LNCaP clone FGC (cell line): Measurements from ENCODE around the gene ARMH4.
"Not testable (repeated sequence)": the region's sequence is repeated elsewhere in the genome, so short reads cannot be mapped to it uniquely, and the experiment has no call there.

Experiments
- DNase-seq: peaks from one replicate; pipeline ENCODE4 v3.0.0-alpha.2; 2011; ENCODE audit warnings: low read depth
- H3K4me3 ChIP-seq: 2 replicates; pipeline ENCODE4 v1.5.1; 2011; ENCODE audit warnings: mild to moderate bottlenecking, low read depth, low read length, control low read depth
- TF ChIP-seq, protein P1 (sequence below): IDR thresholded peaks from 2 replicates; pipeline ENCODE4 v1.5.1; 2012; ENCODE audit warnings: mild to moderate bottlenecking; ENCODE audit not compliant: control insufficient read depth, insufficient read depth; ENCODE audit errors: extremely low read depth

The ARMH4 gene

DNA sequence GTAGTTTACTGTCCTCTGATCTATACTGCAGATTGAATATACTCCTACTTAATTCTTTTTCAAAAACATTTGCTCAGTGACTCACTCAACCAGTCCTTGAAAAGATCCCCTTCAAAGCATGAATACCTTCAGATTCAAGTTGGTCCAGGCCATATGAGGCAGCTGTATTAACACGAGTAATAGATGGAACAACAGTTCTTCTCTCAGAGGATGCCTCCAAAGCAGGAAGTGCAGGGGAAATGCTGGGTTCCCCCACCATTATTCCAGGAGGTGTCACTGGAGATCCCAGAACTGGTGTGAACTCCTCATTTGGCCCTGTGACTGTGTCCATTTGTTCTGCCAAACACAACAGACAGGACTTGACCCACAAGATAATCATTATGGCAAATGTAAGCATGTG, 20.6 kb downstream of the ARMH4 start:
- no peak overlapping the region for H3K4me3 ChIP-seq
- TF ChIP-seq, protein P1, sequence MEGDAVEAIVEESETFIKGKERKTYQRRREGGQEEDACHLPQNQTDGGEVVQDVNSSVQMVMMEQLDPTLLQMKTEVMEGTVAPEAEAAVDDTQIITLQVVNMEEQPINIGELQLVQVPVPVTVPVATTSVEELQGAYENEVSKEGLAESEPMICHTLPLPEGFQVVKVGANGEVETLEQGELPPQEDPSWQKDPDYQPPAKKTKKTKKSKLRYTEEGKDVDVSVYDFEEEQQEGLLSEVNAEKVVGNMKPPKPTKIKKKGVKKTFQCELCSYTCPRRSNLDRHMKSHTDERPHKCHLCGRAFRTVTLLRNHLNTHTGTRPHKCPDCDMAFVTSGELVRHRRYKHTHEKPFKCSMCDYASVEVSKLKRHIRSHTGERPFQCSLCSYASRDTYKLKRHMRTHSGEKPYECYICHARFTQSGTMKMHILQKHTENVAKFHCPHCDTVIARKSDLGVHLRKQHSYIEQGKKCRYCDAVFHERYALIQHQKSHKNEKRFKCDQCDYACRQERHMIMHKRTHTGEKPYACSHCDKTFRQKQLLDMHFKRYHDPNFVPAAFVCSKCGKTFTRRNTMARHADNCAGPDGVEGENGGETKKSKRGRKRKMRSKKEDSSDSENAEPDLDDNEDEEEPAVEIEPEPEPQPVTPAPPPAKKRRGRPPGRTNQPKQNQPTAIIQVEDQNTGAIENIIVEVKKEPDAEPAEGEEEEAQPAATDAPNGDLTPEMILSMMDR, result no peak
- DNase-seq, result no peak

DNA sequence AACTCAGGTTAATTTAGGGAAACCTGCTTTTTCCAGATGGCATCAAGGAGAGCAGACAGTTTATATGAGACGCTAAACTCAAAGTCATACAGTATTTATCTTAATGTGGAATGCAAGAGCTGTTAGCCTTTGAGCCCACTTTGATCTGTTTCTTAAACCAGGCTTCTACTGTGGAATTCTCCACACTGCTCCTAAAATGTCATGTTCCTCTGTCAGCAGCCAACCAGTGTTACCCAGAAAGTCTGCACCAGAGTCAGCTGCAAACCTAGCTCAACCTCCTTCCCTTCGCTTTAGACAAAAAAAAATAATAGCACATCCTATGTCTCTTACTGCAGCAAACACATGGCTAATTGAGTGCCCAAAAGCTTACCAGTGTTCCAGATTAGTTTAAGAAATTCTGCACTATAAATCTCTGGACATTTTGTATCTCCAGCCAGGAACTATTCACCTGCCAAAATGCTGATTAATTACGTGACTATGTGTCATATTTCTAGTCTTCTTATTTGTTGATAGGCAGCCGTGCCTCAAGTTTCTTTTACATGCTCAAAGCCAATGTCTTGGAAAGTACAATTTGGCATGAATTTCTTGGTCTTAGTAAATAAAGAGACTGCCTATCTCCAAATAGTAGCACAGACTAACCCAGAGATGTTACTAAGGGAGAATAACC, 21.8 kb downstream of the ARMH4 start:
- no peak for DNase-seq
- TF ChIP-seq, protein P1, result no peak
- no peak overlapping the region for H3K4me3 ChIP-seq

DNA sequence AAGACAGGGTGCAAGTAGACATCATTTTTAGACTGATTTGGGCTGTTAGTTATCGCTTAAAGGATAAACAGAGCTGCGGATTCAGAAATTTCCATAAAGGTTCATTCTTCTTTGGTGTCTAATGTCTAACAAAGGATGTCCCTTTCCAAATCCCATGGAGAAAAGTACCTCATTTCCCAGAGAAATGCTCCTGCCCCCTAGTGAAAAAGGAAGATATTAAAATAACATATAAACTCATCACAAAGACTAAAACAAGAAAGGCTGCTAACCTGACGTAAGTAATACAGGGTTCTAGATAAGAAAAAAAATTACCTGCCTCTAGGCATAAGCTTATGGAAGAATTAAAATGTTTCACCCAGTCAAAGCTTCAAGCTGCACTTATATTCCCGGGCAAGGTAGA, 22.8 kb downstream of the ARMH4 start:
- DNase-seq, result no peak
- TF ChIP-seq, protein P1, result no peak
- no peak overlapping the region for H3K4me3 ChIP-seq

DNA sequence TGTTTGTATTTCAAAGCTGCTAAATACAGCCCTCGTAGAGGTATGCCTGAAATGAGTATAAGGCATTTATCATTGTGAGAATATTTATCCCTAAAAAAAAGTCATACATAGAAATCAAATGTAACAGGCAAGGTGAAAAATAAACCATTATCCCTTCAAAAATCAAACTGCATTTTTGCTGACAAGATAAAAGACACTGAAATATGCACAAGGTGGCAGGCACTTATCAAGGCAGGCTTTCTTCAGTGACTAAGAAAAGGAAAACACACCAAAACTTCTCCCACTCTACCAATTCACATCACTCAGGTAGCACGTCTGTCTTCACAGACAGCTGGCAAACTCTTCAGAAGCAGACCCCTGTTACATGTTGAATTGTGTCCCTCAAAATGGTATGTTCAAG, 23.6 kb downstream of the ARMH4 start:
- H3K4me3 ChIP-seq, result no peak overlapping the region
- no peak for DNase-seq
- TF ChIP-seq, protein P1, result no peak

DNA sequence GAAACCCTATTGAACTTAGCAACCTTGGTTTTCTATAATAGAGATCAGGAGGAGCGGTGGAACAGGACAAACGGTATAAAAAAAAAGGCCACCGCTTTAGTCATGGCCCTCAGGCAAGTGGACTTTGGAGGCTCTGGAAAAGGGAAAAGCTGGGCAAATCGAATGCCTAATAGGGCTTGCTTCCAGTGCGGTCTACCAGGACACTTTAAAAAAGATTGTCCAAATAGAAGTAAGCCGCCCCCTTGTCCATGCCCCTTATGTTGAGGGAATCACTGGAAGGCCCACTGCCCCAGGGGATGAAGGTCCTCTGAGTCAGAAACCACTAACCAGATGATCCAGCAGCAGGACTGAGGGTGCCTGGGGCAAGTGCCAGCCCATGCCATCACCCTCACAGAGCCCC, 29.5 kb downstream of the ARMH4 start:
- not testable (repeated sequence) for DNase-seq, H3K4me3 ChIP-seq

DNA sequence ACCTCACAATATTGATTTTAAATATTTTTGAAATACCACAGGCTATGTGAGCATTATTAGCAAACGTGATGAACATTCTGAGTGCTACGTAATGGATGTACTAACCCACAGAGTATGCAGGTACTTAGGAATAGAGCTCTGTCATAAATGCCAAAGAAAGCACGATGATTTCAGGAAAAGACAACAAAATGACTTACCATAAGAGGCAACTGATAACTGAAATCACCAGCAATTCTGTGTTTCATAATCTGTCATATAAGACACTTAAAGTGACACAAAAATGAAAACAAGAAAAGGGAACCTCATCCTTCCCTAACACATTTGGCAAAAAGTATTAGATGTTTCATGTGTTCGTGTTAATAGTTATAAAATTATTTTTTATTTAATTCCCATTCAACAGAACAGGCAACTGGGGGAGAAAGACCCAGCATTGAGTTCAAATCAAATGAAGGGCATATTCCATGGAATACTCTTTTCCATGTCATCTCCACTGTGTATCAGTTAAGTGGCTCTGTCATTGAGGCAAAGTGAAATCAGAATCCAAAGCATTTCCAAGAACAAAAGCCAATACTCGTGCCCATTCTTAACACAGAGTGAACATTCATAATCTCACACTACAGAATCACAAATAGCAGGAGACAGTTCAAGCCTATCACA, 30.4 kb downstream of the ARMH4 start:
- no peak overlapping the region for H3K4me3 ChIP-seq
- TF ChIP-seq, protein P1, result no peak
- no peak for DNase-seq

DNA sequence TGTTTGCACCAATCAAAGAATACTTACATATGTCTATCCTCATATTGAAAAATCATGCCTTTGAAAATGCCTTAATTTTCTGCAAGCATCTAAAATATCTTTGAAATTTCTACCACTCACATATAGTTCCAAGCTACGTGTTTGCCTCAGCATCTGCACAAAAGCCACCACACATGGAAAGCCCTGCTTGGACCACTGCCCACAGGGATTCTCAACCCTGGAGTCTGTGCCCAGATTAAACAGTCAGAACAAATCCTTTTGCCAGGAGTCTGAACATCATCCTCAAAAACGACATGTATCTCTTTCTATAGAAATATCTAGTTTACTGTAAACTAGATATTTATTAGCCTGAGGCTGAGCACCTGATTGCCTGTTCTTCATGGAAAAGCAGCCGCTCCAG, 32.6 kb downstream of the ARMH4 start:
- H3K4me3 ChIP-seq, result no peak overlapping the region
- TF ChIP-seq, protein P1, result no peak
- no peak for DNase-seq
